NCI-H2196 (cell line): ENCODE results near the gene NUP58.

Experiments used
- DNase-seq: peaks from one replicate; lab custom pipeline; 2025; ENCODE audit not compliant: unreplicated experiment; lab: John Stamatoyannopoulos, UW

NUP58 gene

GRCh38 chr13:25372284-25373081 is 71.1 kb downstream of the NUP58 start:
- no peak for DNase-seq

- peak; percentile 11 for DNase-seq
Observed at GRCh38 chr13:25375727-25376358, 74.4 kb downstream of the NUP58 start.

GRCh38 chr13:25377244-25377962 is 76.0 kb downstream of the NUP58 start:
- DNase-seq, result no peak

GRCh38 chr13:25378528-25378927 is 77.1 kb downstream of the NUP58 start:
- DNase-seq, result no peak

- DNase-seq, result no peak
Observed at GRCh38 chr13:25379011-25379410, 77.6 kb downstream of the NUP58 start.

- no peak for DNase-seq
Observed at GRCh38 chr13:25380082-25380481, 78.7 kb downstream of the NUP58 start.

GRCh38 chr13:25380741-25381324 is 79.4 kb downstream of the NUP58 start:
- DNase-seq, result no peak

GRCh38 chr13:25384758-25385410 is 83.5 kb downstream of the NUP58 start:
- DNase-seq, result no peak

GRCh38 chr13:25391932-25392331 is 90.5 kb downstream of the NUP58 start:
- no peak for DNase-seq
